Suprapubic skin (tissue), 3 donors: ENCODE results near the gene BAHCC1.

Experiments used
- CTCF ChIP-seq, 2 donors: fragments of 200-600 bp in 1 of 2; fragments of 450-650 bp in 1 of 2; sonication (generic) in 1 of 2; IDR thresholded peaks; one replicate each; pipeline ENCODE4 v1.5.1; 2016 to 2019; ENCODE audit warnings: antibody characterized with exemption in 2 of 2, mild to moderate bottlenecking in 1 of 2, moderate library complexity in 1 of 2
- POLR2A ChIP-seq, 2 donors: fragments of 450-650 bp; IDR thresholded peaks; one replicate each; pipeline ENCODE4 v1.6.1; 2017; ENCODE audit warnings: antibody characterized with exemption in 2 of 2, mild to moderate bottlenecking in 2 of 2, moderate library complexity in 2 of 2

GRCh38 chr17:81473019-81473418, 77.8 kb downstream of the BAHCC1 start:
- TF ChIP-seq POLR2A (IDR thresholded peaks at IDR 0.05): no peak
- no peak for TF ChIP-seq CTCF (IDR thresholded peaks at IDR 0.05)
